Keratinocyte (primary cell): ENCODE measurements around the gene FMNL2. TPM values are rescaled to one million over a fixed set of nuclear protein-coding genes. Genes with fewer than 3 reads are reported as not detected.

ENCODE experiments used
- DNase-seq: peaks from one replicate; pipeline ENCODE4 v3.0.0-alpha.2; 2011; ENCODE audit warnings: low read depth, missing footprints, low spot score
- FAIRE-seq: peaks from 2 replicates; lab custom pipeline; 2011; peaks lifted over from hg19 to GRCh38; lab: Jason Lieb, UNC
- H2AFZ ChIP-seq: 2 replicates; pipeline ENCODE4 v1.6.0; 2012; ENCODE audit warnings: low read length, control low read depth, inconsistent platforms; ENCODE audit not compliant: control insufficient read depth
- H3K27ac ChIP-seq: 2 replicates; pipeline ENCODE4 v1.5.1; 2011; ENCODE audit warnings: low read length; ENCODE audit not compliant: control insufficient read depth, insufficient read depth
- H3K27me3 ChIP-seq: 3 replicates; pipeline ENCODE4 v1.6.0; 2011; ENCODE audit warnings: low read length; ENCODE audit not compliant: control insufficient read depth, insufficient read depth; ENCODE audit errors: extremely low read depth
- H3K36me3 ChIP-seq, 2 experiments: 2 replicates in 1 of 2; 3 replicates in 1 of 2; pipeline ENCODE4 v1.5.1; 2011; ENCODE audit warnings: low read length in 2 of 2, mild to moderate bottlenecking in 1 of 2; ENCODE audit not compliant: control insufficient read depth in 2 of 2, insufficient read depth in 2 of 2; ENCODE audit errors: extremely low read depth in 1 of 2
- H3K4me1 ChIP-seq: 3 replicates; pipeline ENCODE4 v1.5.1; 2011; ENCODE audit warnings: low read length; ENCODE audit not compliant: control insufficient read depth, insufficient read depth; ENCODE audit errors: extremely low read depth
- H3K4me2 ChIP-seq: 3 replicates; pipeline ENCODE4 v1.6.0; 2011; ENCODE audit warnings: low read depth, low read length; ENCODE audit not compliant: control insufficient read depth, insufficient read depth; ENCODE audit errors: extremely low read depth
- H3K4me3 ChIP-seq, 3 experiments: fragments of 200-600 bp in 1 of 3; sonication (generic) in 1 of 3; 2 replicates in 2 of 3; 3 replicates in 1 of 3; pipeline ENCODE4 v1.5.1; 2011 to 2016; ENCODE audit warnings: low read length in 3 of 3, mild to moderate bottlenecking in 3 of 3, control low read depth in 2 of 3, inconsistent platforms in 1 of 3, low read depth in 1 of 3, mixed read lengths in 1 of 3, mixed run types in 1 of 3, moderate library complexity in 1 of 3; ENCODE audit not compliant: control insufficient read depth in 2 of 3, insufficient read depth in 2 of 3; ENCODE audit errors: extremely low read depth in 1 of 3
- H3K79me2 ChIP-seq: 2 replicates; pipeline ENCODE4 v1.6.0; 2012; ENCODE audit warnings: low read length; ENCODE audit not compliant: control insufficient read depth, insufficient read depth
- H3K9ac ChIP-seq: 3 replicates; pipeline ENCODE4 v1.6.0; 2011; ENCODE audit warnings: low read length; ENCODE audit not compliant: control insufficient read depth, insufficient read depth; ENCODE audit errors: extremely low read depth
- H3K9me1 ChIP-seq: 3 replicates; pipeline ENCODE4 v1.6.0; 2011; ENCODE audit warnings: low read length; ENCODE audit not compliant: control insufficient read depth, insufficient read depth; ENCODE audit errors: extremely low read depth
- H3K9me3 ChIP-seq: 2 replicates; pipeline ENCODE4 v1.5.1; 2012; ENCODE audit warnings: low read depth, low read length; ENCODE audit not compliant: control insufficient read depth
- H4K20me1 ChIP-seq: 3 replicates; pipeline ENCODE4 v1.6.0; 2011; ENCODE audit warnings: low read length; ENCODE audit not compliant: control insufficient read depth, insufficient read depth; ENCODE audit errors: extremely low read depth
- CTCF ChIP-seq, 3 experiments: IDR thresholded peaks in 1 of 3; conservative IDR thresholded peaks in 1 of 3; optimal IDR thresholded peaks in 1 of 3; 2 replicates in 2 of 3; 3 replicates in 1 of 3; pipeline versions ENCODE3 to v1.5.1; 2011; ENCODE audit warnings: low read length in 3 of 3, mild to moderate bottlenecking in 3 of 3, moderate library complexity in 2 of 3, control low read depth in 1 of 3, inconsistent platforms in 1 of 3; ENCODE audit not compliant: insufficient read depth in 2 of 3; ENCODE audit errors: extremely low read depth in 1 of 3
- EZH2 ChIP-seq: IDR thresholded peaks from one replicate; pipeline ENCODE4 v1.6.1; 2012; ENCODE audit warnings: inconsistent platforms, mild to moderate bottlenecking, low read length, moderate library complexity
- dilution Hi-C: fragments of 300-500 bp; cut with MboI; formaldehyde crosslinking; loops from one replicate; pipeline ENCODE4 v1.7.0; 2020; ENCODE audit warnings: low sequenced_read_pairs; ENCODE audit not compliant: extremely low pct_ligation_motif_present
- polyA plus RNA-seq, 5 experiments: library from polyadenylated mRNA; depleted of rRNA in 3 of 5; stranded (reverse) in 3 of 5; stranded (forward) in 1 of 5; unstranded in 1 of 5; fragments of >200 nt; gene quantifications; 1 replicate in 1 of 5; 2 replicates in 3 of 5; 3 replicates in 1 of 5; pipeline versions ENCODE4 v1.2.1 to v1.2.3, GENCODE V29; 2011 to 2012; ENCODE audit warnings: missing spikeins in 2 of 5, low read depth in 1 of 5, low replicate concordance in 1 of 5

Gene FMNL2
- polyA plus RNA-seq, 1 donor (not counting 4 experiments of a cell fraction or from before 2014, with no cell fraction given) = 62.7 TPM

- no peak overlapping the region for H3K9ac ChIP-seq
These were observed 78.5 kb downstream of the FMNL2 start for GRCh38 chr2:152413228-152414030.

GRCh38 chr2:152415231-152415642 lies 80.3 kb downstream of the FMNL2 start:
- H3K4me2 ChIP-seq = peak overlapping the region; percentile 42
- peaks cover 92% of the 10 kb centered on the region for H3K79me2 ChIP-seq
- TF ChIP-seq EZH2 = no peak
- TF ChIP-seq CTCF (optimal IDR thresholded peaks at IDR 0.05 in 1 of 3, IDR thresholded peaks at IDR 0.05 in 1 of 3, conservative IDR thresholded peaks at IDR 0.05 in 1 of 3; ENCODE audit: extremely low read depth in 1 of 3, insufficient read depth in 2 of 3, low read length in 3 of 3) = no peak
- no peaks in the 10 kb centered on the region for H3K27me3 ChIP-seq
- H4K20me1 ChIP-seq = no peaks in the 10 kb centered on the region
- FAIRE-seq (peak; percentile 94), DNase-seq (peak; percentile 75)
- dilution Hi-C loops = no loop called here
- no peak overlapping the region for H2AFZ ChIP-seq
- H3K4me3 ChIP-seq = no peak overlapping the region
- peaks cover 2% of the 10 kb centered on the region for H3K9me1 ChIP-seq
- no peak overlapping the region for H3K9ac ChIP-seq
- peaks cover 0 to 4% of the 10 kb centered on the region in 2 experiments for H3K36me3 ChIP-seq
- no peaks in the 10 kb centered on the region for H3K9me3 ChIP-seq
- peak overlapping the region; percentile 47 for H3K27ac ChIP-seq
- H3K4me1 ChIP-seq = peaks cover 69% of the 10 kb centered on the region

More at GRCh38 chr2:152413228-152414030, 78.5 kb downstream of the FMNL2 start:
- H3K4me1 ChIP-seq = peaks cover 66% of the 10 kb centered on the region
- no peak for FAIRE-seq
- H4K20me1 ChIP-seq = no peaks in the 10 kb centered on the region
- H3K4me2 ChIP-seq = no peak overlapping the region
- no peak overlapping the region for H2AFZ ChIP-seq
- no peak for DNase-seq
- dilution Hi-C loops = no loop called here
- no peak overlapping the region for H3K4me3 ChIP-seq
- no peaks in the 10 kb centered on the region for H3K27me3 ChIP-seq
- peaks cover 93% of the 10 kb centered on the region for H3K79me2 ChIP-seq
- H3K9me1 ChIP-seq = peaks cover 2% of the 10 kb centered on the region
- no peak overlapping the region for H3K27ac ChIP-seq
- H3K9me3 ChIP-seq = no peaks in the 10 kb centered on the region
- TF ChIP-seq EZH2 (no peak), CTCF (optimal IDR thresholded peaks at IDR 0.05 in 1 of 3, IDR thresholded peaks at IDR 0.05 in 1 of 3, conservative IDR thresholded peaks at IDR 0.05 in 1 of 3; ENCODE audit: extremely low read depth in 1 of 3, insufficient read depth in 2 of 3, low read length in 3 of 3) (no peak)
- H3K36me3 ChIP-seq = peaks cover 0 to 4% of the 10 kb centered on the region in 2 experiments
